Activated T-cell treated with anti-CD3 and anti-CD28 coated beads for 24 hours (primary cell): ENCODE data around the gene ACOX3.
"Not testable (repeated sequence)": the region's sequence is repeated elsewhere in the genome, so short reads cannot be mapped to it uniquely, and the experiment has no call there.

Experiments
- DNase-seq: peaks from one replicate; pipeline ENCODE4 v3.0.0-alpha.2; 2020; ENCODE audit warnings: low read depth

The ACOX3 gene

DNA sequence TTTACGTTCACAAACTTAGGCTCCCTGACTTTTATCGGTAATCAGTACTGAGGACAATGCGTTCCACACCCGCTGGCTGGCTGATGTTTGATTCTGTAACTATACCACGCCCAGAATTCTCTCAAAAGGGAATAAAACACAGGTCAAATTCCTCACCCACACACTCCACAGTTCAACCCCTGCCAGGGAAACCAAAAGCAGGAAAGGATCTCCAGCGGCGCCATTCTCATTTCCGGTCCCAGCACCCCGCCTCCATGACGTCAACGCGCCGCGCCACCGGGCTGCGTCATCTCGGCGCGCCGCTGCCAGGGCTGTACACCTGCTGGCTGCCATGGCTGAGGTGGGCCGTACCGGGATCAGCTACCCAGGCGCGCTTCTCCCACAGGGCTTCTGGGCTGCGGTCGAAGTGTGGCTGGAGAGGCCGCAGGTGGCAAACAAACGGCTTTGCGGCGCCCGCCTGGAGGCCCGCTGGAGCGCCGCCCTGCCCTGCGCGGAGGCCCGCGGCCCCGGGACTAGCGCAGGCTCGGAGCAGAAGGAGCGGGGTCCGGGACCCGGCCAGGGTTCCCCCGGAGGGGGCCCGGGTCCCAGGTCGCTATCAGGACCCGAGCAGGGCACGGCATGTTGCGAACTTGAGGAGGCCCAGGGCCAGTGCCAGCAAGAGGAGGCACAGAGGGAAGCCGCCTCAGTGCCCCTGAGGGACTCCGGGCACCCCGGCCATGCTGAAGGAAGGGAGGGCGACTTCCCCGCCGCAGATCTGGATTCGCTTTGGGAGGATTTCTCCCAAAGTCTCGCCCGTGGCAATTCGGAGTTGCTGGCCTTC lies at the start of gene ACOX3, which contains the start of gene TRMT44:
Gene ACOX3, minus strand, starts transcription at position 232 of the 820 bp plus-strand sequence. CDS start 24,202 bp downstream, outside the sequence.
Gene TRMT44, plus strand, starts transcription at position 286 of the 820 bp plus-strand sequence. Its CDS starts 46 bp downstream, at position 332.
- DNase-seq: peak; percentile 96

DNA sequence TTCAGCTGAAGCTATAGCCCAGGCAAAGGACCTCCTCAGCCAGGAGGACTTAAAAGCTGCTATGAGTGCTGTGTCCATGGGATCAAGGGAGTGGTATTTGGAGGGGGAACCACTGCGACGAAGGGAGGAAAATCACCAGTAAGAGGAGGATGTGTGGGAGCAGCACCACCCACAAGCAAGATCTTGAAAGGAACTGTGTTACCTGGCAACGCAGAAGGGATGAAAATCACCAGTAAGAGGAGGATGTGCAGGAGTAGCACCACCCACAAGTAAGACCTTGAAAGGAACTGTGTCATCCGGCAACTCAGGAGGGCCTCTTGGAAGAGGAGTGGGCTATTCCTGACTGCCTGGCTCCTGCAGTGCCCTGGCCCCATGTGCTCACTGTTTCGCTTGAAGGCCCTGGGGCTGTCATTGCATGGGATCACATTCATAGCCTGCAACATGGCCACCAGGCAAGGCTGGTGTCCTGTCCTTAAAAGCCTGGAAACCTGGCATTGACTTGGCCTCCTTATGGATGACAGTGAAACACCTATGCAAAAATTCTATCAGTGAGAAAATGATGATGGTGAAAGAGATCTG lies 48.4 kb upstream of the ACOX3 start:
- no peak for DNase-seq

DNA sequence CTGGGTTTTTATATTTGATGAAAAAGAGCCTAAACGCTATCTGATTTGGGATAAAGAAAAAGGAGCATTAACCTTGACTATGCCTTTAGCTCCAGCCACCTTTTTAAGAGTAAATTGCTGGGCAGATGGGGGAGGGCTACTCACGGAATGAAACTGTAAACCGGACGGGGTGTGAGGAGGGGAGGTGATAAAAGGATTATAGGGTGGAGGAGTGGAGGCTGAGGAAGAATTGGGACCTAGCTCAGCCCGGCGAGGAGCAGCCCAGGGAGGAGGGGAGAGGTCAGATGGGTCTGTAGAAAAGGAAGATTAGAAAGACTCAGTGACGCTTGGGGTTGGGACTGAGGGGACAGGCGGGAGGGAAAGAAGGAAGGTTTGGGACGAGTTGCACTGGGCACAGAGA lies 46.1 kb upstream of the ACOX3 start:
- DNase-seq: not testable (repeated sequence)

DNA sequence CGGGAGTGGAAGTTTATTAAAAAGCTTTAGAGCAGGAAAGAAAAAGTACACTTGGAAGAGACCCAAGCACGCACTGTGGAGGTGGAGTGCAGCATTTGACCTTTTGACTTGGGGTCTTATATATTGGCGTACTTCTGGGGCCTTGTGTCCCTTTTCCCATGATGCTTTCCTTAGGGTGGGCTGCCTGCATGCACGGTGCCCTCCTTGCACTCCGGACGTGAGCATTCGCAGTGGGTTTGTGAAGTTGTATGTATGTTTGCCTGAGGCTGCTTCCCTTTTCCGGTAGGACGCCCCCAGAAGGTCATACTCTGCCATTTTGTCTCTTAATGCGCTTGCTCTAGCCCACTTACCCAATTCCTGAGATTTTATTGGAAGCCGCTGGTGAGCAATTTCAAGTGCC lies 39.7 kb upstream of the ACOX3 start:
- no peak for DNase-seq

DNA sequence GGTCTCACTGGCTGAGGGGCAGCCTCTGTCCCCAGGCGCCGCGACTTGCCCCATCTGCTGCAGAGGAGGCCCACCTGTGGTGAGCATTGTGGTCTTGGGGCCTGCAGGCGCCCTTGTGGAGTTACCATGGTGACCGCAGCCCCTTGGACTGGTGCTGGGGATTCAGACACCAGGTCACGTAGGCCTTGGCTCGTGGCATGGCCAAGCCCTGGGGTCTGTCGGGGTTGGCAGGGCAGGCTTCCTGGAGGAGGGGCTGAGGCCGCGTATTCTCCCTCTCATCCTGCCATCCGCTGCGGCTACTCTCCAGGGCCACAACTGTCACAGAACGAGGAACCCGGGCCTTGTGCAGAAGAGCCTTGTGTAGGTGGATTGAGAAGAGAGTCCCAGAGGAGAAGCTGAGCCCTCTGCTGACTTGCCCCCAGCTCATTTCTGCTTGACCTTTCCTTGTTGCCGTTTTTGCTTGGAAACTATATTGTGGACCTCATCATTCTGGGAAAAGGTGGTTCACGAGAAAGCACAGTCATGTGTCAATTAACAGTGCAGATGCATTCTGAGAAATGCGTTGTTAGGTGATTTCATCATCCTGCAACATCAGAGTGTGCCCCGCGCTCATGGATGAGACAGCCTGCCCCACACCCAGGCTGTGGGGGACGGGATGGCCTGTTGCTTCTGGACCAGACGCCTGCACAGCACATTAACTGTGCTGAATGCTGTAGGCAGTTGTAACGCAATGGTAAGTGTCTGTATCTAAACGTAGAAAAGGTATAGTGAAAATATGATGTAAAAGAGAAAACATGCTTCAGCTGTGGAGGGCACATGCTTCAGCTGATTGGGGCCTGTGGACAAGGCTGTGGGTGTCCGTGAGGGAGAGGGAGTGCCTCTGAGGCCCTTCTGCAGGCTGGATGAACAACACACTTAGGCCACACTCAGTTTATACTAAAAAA lies 38.5 kb upstream of the ACOX3 start:
- no peak for DNase-seq

DNA sequence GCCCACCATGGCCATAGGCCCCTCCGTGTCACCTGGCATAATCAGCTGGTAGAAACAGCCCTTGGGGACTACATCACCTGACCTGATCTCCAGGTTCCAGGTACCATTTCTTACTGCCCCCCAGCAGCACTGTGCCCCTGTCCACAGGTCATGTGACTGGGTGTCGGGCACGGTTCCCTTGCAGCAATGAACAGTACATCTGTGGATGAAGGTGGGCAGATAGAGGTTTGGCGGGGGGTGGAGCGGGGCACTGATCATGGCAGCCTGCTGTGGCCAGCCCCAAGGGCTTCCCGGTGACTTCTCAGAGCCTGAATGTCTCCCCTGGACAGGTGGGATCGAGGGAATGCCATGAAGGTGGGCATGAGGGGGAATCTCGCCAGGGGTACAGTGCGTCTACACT lies 37.8 kb upstream of the ACOX3 start:
- no peak for DNase-seq

DNA sequence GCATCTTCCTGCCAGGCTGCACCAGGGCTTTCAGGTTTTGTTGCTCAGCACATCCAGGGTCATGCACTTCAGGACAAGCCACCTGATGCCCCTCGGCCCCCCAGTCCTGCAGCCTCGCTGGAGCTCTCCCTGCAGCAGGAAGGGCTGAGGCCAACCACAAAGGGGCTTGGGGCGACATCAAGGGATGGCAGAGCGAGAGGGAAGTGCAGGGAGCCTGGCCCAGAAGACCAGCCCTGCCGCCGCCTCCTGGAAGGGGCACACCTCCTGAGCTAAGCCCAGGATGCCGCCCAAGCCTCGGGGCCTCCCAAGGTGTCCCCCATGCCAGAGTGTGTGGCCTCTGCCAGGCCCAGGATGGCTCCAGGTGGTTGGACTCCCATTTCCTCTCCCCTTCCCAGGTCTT lies 37.2 kb upstream of the ACOX3 start:
- DNase-seq: no peak

DNA sequence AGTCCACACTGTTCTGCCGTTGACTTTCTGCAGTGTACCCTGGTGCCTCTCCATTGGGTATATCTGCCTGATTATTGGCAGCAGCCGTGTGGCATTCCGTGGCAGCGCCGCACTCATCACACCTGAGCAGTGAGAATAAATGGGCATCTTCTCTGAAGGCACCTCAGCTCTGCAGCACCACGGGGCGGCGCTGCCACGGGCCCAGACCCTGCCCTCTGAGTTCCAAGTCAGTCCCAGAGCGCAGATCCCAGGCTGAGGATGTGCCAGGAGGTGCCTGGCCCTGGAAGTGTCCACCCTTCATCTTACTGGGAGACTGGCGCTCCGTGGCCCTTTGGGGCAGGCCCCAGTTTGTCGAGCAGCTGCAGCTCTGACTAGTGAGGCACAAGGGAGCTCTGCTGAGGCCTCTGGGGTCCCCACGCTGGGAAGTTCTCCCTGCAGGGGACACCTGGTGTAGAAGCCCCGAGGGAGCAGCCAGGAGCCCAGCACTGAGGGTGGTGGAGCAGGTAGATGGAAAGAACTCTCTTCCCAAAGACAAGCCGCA lies 36.6 kb upstream of the ACOX3 start:
- DNase-seq: no peak

DNA sequence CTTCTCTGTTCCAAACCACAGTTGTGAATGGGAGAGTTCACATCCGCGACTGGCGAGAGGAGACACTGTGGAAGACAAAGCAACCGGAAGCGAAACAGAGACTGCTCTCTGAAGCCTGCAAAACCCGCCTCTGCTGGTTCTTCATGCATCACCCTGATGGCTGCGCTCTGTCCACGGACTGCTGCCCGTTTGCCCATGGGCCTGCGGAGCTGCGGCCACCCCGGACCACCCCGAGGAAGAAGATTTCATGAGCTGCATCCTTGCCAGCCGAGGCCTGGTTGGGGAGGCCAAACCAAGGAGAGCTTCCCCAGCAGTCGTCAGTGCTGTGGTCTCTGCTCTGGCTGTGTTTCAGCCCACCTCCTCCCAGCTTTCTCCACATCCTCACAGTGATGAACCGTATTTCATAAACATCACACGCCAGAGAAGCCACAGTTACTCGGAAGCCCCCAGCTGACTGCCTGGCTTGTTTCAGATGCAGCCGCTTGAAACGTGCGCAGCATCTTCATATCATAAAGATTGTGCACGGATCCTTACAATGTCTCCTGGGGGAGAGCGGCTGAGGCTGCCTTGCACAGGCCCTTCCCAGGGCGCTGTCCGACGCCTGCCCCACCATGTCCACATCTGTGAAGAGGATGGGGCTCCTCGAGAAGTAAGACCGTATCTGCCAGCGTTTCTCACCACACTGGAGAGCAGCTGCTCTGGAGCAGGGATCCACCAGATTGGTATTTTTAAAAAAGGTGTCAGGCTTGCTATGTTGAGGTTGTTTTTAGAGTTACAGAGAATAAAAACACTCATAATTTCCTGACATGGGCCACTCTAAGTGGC lies 35.4 kb upstream of the ACOX3 start:
- DNase-seq: no peak

DNA sequence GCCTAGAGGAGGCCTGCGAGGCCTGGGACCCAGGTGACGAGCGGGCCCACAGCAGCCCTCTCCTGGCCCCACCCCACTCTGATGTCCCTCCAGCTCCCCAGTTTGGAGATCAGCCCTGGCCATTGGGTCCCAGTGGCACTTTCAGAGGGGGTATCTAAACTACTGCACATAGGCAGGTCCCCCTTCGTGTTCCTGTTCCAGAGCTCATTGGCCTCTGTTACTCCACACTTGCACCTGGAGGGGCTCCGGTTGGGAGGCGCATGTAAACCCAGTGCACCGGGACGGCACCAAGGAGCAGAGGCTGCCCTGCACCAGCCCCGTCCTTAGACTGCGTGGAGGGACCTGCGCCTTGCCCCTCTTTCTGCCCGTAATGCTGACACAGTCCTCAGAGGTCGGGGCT lies 34.3 kb upstream of the ACOX3 start:
- DNase-seq: no peak

DNA sequence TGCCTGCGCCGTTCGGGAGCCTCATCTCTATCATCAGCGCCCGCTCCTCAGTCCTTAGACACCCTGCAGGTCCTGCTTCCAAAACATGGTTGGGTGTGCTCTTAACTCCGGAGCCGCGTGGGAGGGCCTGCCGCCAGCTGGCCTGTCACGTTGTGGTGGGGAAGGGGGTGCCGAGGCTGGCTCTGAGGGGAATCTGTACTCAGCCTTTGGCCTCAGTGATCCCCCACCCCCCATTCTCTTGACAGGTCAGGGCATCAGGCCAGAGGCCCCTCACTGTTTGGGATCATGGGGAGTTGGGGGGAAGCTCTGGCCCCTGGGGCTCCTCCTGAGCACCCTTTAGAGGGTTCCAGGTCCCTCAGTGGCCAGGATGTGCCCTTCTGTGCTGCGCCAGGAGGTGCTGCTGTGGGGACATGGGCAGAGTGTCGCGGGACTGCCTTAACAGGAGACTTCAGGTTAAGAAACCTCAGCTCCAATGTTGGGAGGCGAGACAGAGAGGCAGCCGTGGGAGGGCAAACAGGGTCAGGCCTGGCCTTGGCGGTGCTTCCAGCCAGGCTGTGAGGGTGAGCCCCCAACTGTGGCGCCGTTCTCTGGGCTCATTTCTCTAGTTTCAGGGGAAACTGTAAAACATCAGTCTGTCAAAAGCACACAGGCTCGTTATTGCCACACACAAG lies 33.5 kb upstream of the ACOX3 start:
- DNase-seq: no peak

DNA sequence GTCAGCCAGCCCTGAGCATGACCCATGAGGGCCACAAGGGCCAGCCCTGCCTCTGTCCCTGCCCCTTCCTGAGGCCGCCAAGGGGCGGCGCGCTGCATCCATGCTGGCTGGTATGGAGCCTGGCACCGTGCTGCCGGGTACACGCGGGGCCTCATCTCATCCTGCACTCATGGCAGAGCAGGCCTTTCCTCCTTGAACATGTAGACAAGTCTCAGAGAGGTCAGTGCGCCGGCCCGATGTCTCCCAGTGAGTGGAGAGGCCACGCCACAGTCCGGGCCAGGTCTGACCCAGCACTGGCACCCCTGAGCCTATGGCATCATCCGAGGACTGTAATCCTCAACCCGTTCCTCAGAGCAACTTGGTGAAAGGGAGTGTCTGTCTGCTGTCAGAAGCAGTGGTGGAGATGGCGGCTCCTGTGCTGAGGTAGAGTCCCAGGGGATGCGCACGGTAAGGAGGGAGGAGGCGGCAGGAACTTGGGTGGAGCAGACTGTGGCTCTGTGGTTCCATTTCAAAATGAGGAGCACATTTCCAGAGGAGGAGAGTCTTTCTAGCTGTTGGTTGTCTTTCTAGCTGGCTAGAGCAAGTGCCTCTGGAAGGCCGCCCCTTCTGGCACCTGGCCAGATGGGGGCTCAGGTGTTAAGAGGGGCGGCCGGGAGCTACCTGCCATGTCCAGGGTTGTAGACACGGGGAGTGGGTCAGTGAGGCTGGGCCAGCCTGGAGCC lies 32.8 kb upstream of the ACOX3 start:
- no peak for DNase-seq

DNA sequence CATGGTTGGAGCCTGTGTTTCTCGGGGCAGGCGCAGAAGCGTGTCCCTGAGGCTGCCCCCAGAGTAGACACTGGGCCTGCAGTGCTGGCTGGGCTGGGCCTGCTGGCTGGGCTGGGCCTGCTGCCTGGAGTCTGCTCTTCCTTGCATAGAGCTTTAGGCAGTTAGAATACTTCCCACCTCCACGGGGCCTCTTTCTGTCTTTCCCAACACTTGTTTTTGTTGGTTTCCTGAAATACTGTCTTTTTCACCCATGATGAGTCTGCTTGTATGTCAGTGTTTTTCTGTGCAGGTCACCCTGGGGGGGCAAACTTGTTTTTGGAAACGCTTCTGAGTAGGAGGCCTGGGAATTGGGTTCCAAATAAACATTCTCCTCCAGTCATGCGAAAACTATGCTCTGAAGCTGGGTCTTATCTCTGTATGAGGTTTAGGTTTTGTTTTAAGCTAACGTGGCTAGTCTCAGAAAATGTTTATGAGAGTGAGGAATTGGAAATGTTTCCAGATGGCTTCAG lies 32.2 kb upstream of the ACOX3 start:
- no peak for DNase-seq

DNA sequence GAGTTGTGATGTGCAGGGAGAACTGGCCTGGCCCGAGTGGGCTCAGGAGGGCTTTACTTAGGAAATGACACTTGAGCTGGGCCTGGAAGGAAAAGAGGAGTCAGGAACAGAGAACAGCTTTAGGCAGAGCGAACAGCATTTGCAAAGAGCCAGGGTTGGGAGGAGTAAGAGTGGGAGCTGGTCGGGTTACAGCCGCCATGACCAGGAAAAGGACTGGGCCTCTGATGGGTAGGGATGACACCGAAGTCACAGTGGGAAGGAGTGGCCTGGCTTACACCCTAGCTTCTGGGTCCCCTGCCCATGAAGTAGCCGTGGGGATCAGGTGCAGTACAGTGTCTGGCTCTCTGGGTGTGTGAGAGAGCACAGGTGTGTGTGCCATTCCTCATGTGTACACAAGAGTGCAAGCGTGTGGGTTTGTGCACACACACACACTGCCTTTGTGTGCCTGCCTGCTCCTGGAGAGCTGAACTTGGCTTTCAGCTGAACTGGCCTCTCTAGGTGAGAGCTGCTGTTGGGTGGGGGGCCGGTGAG lies 31.7 kb upstream of the ACOX3 start:
- no peak for DNase-seq

DNA sequence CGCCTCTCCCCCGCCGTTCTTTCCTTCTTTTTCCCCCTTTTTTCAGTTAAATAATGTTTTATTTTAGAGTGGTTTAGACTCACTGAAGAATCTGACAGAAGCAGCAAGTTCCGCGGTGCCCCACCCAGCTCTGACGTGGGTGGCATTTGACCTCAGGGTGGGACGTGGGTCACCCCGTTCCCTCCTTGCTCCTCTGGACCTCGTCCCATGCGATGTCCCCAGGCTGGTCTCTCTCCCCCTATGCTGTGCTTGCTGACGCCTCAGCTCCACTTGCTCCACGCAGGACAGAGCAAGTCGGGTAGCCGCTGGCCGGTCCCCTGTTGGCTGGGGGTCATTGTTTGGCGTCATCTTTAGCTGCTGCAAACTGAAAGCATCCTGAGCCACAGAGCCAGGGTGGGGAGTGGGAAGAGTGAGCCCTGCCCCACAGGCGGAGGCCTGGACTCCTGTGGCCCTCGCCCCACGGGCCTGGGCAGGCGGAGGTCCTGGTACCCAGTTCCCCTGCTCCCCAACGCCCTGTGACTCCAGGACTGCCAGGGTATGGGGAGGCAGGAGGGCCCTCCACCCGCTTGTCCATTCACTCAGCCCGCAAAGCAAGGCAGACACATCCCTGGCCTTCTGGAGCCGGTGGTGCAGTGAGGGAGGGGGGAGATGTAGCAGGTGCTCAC lies 30.8 kb upstream of the ACOX3 start:
- DNase-seq: no peak

DNA sequence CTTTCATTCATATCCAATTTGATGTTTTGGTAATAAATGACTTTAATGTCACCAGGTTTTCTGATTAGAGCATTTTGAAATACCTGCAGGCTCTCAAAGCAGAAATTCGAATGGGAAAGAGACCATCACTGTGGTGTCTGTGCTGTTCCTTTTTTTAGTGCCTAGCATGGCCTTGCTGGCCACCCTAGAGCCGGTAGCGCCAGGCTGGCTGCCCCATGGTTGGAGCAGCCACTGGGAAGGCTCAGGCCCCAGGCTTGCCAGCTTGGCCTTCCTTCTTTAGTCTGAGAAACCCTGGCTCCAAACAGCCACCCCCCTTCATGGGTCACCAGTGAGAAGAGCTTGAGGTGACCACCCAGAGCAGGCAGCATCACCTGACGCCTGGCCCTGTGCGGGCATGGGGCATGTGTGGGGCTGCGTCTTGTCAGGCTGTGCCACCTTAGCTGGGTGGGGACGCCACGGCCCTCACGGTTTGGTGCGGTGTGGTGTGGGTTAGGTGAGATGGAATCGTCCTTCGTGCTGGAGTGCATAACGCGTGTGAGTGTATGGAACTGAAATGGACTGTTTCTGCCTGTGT lies 30.0 kb upstream of the ACOX3 start:
- DNase-seq: no peak

DNA sequence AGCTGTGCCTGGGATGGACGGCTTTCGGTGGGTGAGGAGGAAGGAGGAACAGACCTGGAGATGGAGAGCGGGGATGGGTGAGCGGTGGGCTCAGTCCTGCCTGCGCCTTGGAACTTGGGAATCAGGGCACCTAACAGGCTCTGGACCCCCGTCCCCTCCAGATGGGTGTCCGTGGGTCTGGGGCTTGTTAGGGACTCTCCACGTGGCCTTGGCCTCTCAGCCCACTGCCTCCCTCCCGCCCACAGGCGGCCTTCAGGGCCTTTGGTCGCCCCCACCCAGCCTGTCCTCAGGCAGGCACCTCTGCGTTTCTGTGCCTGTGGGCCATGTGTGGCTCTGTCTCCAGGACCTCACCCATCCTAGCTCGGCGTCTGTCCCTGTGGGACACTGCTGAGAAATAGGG lies 29.0 kb upstream of the ACOX3 start:
- DNase-seq: no peak

DNA sequence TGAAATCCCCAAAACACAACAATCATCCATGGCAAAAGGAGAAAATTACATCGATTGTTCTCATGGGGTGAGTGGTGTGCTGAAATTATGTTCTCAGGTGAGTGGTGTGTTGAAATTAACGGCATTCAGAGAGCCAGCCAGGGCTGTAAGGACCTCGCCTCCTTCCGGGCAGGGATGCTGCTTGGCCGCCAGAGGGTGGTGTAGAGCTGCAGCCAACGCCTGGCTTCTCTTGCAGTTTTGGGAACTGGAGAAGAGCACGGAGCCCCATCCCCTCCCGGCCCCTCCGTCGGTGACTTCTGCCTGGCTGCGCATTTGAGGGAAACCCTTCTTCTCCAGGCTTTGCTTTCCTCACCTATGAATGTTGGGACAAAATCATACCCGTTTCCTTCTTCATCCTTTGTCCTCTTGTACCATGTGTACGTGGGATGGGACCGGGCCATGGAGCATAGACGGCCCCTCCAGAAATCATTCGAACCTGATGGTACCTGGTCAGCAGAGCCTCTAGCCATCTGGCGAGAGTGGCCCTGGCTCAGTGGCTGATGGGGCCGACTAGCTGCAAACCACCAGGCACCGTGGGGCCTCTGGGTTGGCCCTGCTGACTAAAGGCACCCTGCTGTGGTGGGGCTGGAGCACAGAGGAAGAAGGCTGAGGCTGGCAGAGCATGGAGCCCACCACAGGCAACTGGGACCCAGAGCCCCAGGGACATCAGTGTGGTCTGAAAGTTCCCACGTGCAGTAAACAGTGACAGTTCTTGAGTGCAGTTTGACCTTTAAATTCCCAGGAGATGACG lies 28.4 kb upstream of the ACOX3 start:
- DNase-seq: peak; percentile 37
